GM21367 (cell line): ENCODE data around the gene TUBGCP6.

Experiments used
- ATAC-seq: cut with Tn5 transposase; IDR thresholded peaks from one replicate; pipeline ENCODE4 v1.9.1; 2021; ENCODE audit not compliant: unreplicated experiment

TUBGCP6 gene

GRCh38 chr22:50184004-50184901 lies 60.6 kb downstream of the TUBGCP6 start:
- no peak for ATAC-seq

- no peak for ATAC-seq
Observed at GRCh38 chr22:50183141-50183971, 61.5 kb downstream of the TUBGCP6 start.

DNA sequence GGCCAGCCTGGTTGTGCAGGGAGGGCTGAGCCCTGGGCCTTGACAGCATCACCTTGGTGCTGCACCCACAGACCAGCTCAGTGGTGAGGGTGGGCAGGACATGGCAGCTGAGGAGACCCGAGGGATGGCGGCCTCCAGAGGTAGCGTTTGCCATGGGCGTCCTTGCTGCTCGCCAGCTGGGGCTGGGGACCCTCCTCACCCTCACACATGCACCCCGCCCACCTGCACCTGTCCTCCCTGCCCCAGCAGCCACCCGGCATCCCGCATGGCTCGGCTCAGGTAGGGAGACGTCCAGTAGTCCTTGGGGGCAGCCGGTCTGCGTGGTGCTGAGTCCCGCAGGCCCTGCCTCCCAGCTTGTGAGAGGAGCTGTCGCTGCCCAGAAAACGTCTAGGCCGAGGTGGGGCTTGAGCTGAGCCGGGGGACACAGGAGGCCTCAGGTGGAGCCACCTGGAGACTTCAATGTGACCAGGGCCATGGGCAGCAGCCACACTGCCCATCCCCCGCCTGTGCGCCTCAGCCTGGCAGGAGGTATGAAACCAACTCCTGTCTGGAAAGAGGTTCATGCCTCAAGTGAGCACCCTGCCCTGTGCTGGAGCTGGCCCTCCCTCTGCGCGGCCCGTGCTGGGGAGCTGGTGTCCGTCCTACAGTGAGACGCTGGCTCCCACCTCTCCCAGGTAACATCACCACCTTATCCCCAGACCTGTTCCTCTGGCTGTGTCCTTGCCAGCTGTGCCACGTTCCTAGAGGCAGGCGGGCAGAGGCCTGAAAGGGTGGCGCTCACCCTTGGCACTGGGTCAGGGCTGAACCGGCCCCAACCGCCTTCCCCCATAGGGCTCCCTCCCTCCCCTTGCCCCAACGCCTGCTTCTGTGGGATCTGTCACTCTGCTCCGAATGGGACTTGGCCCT lies 62.4 kb downstream of the TUBGCP6 start:
- ATAC-seq = no peak

DNA sequence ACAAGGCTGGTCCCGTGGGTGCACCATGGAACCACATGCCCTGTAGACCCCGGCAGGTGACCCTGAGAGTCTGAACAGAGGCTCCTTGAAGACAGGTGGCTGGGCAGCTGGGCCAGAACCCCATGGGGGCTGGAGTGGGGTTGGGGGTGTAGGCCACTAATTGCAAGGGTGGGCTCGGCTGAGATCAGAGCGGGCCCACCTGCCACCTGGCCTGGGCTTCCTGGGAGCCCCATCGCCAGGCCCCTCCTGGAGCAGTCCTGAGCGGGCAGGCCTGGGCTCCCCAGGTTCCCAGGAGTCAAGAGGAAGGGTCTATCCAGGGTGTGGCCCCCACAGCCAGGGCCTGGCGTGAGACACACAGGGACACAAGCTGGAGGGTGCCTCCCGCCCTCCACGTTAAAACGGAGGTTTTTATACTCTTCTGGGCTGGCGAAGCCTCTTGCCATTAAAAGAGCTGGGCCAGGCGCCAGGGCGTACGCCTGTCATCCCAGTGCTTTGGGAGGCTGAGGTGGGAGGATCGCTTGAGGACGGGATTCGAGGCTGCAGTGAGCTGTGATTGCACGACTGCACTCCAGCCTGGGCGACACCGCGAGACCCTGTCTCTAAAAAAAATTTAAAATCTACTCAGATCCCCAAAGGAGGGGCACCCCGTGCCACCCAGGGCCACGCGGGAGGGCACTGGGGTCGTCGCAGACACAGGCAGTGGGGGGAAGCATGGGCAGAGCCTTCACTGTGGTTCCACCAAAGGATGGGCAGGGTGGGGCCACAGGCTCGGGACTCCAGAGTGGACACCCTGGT lies 63.9 kb downstream of the TUBGCP6 start:
- ATAC-seq = no peak

- ATAC-seq = no peak
Observed at GRCh38 chr22:50179937-50180726, 64.7 kb downstream of the TUBGCP6 start.

DNA sequence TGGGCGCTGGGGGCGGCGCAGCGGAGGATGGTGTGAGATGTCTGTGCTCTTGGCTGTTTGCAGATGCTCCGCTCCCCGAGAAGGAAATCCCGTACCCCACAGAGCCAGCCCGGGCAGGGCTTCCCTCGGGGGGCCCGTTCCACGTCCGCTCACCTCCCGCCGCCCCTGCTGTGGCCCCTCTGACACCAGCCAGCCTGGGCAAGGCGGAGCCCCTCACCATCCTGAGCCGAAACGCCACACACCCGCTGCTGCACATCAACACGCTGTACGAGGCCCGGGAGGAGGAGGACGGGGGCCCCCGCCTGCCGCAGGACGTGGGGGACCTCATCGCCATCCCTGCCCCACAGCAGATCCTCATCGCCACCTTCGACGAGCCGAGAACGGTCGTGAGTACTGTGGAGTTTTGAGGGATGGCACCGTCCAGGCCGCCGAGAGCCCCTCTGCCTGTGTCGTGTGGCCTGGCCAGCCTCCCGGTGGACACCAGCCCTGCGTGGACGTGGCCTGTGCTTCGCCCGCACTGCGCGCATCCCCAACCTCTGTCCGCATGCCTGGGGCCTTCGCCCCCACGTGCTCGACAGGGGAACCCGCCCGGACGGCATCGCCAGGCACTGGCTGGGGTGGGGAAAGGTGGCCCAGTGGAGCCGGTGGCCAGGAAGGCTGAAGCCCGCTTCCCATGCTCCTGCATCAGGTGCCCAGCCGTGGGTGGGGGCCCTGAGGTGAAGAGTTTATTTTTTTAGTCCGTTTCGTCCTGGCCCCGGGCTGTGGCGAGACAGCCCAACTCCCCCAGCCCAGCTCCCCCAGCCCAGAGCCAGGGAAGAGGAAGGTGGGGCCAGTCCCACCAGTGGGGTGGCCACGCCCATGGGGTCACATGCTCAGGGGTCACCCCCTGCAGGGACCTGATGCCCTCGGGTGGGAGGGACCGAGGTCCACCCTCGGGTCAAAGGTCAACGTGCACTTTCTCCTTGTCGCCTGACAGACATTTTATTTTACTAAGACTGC lies 65.7 kb downstream of the TUBGCP6 start:
- no peak for ATAC-seq

DNA sequence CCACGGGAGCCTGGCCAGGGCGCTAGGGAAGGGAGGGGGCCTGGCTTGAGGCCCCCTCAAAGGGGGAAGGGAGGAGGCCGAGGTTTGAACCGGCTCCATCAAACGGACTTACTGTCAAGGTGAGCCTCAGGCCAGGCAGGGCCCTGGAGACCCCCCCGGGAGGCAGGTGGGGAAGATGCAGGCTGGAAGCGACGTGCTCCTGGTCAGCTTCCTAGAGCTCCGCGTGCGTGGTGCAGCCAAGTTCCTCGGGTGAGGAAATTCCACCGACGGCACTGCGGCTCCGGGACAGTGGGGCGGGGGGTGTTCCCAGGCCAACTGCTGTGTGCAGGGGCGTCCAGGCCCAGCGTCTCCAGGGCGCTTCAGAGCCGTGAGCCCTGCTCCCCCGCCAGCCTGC lies 66.4 kb downstream of the TUBGCP6 start:
- no peak for ATAC-seq

GRCh38 chr22:50177537-50178470 lies 67.0 kb downstream of the TUBGCP6 start:
- ATAC-seq = no peak

- no peak for ATAC-seq
Observed at GRCh38 chr22:50176850-50177536, 67.8 kb downstream of the TUBGCP6 start.

DNA sequence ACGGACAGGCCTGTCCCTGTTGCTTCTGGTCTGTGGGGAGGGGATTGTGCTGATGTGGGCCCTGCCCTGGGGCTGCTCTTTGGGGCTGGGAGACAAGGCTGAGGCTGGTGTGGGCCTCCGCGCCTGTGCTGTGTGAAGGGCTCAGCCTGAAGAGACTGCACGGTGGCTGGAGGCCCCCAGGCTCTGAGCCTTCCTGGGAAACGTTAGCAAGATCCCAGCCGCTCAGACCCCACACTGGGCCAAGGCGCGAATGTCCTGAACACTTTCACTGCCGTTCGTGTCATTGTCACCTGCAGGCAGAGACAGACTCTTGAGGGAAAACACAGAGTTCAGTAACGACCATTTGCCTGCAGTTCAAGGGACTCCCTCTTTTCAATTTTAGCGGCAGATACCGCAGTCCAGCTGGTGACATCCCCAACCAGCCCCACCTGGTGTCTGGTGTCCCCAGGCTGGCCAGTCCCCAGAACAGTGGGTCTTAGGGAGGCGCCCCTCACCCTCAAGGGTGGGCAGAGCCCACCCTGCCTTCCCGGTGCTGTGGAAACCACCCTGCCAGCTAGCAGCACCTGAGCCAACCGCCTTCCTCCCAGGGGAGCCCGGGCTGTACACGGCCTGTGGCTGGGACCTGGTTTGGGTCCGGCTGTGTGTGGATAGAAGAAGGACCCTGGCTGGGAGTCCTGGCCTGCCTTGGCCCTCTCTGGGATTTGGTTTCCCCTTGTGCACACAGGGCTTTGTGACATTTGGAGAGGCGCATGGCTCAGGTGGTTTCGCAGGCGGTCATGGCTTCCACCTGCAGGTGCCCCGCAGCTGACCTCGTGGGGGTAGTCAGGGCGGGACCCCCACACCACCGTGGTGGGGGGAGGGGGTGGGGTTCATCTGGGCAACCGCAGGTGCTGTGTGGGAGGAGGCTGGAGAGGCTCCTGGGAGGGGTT lies 68.6 kb downstream of the TUBGCP6 start:
- ATAC-seq = no peak

DNA sequence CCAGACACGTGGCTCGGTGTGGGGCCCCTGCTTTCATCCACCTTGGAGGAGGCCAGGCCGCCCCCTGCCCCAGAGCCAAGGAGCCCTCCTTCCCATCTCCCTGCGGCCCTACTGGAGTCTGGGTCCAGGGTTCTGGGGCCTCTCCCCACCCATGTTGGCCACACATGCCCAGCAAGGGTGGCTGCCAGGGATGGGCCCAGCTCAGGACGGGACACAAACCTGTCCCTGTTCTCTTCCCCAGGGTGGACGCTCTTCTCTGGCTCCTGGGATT lies 69.7 kb downstream of the TUBGCP6 start:
- ATAC-seq = no peak

- no peak for ATAC-seq
Observed at GRCh38 chr22:50174382-50175190, 70.2 kb downstream of the TUBGCP6 start.

GRCh38 chr22:50173983-50174355 lies 70.9 kb downstream of the TUBGCP6 start:
- no peak for ATAC-seq

DNA sequence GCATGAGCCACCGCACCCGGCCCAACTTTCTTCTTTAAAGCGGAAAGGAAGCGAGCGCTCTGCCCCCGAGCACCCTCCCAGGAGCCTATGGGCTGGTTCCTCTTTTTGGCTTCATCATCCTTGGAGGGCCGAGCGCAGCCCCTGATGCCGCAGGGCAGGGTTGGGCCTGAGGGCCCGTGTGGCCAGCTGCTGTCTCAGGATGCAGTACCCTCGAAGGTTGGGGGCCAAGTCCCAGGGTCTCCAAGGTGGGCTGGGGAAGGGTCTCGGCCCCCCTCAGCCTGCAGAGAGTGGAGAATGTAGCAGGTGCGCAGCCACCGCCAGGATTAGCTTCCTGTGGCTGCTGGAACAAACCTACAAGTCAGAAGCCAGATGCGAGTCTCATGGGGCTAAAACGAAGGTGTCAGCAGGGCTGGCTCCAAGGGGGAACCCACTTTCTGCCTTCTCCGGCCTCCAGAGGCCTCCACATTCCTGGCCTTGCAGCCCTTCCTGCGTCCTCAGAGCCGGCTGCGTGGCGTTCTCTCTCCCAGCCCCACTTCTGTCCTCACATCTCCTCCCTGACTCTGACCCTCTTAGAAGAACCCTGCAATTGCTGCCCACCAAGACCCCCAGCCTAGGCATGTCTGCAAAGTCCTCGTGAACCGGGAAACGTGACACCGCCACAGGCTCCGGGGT lies 71.4 kb downstream of the TUBGCP6 start:
- ATAC-seq = no peak
